ENCODE data around the gene PITX3. TPM values are rescaled to one million over a fixed set of nuclear protein-coding genes. Genes with fewer than 3 reads are reported as not detected.

The PITX3 gene
- polyA plus RNA-seq, 3 donors, result not detected

DNA sequence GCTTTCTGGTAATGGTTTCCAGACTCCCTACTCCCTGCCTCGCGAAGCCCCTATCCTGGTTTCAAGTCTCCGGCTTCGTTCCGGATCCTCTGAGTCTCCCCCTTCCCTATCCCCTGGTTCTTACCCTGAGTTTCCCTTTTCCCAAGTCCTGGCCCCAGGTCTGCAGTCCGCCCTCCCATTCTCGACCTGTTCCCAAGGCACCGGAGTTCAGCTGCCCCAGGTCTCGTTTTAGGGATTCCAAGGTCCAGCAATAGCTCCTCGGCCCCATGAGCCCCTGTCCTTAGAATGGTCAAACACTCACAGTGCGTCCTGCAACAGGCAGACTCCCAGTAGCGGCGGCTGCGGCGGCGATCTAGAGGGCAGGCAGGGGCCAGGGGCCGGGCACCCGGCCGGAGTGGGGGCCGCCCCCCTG, 274 bp downstream of the PITX3 start:
- Histone ChIP-seq H3K9me3 (replicated peaks in 1 of 2; ENCODE audit: control insufficient read depth in 1 of 2, insufficient read depth in 1 of 2, low read length in 2 of 2) (peaks cover 0 to 18% of the 10 kb centered on the region in 2 donors), H3K27me3 (ENCODE audit: control insufficient read depth in 2 of 2, insufficient read depth in 2 of 2, low read length in 2 of 2) (peaks cover 37 to 61% of the 10 kb centered on the region in 2 donors), H2AFZ (ENCODE audit: insufficient read depth, low read depth, low read length, poor library complexity, severe bottlenecking) (peak overlapping the region; percentile 44), H3K9ac (ENCODE audit: insufficient read depth, low read length, poor library complexity, severe bottlenecking) (no peak overlapping the region), H3K27ac (ENCODE audit: low read depth in 1 of 2, low read length in 2 of 2) (no peak overlapping the region), H3K4me3 (replicated peaks in 1 of 3; ENCODE audit: low read depth in 2 of 3, low read length in 3 of 3) (peak overlapping the region in 1 of 3 experiments; percentile 74), H3K79me2 (ENCODE audit: insufficient read depth, low read length) (peaks cover 7% of the 10 kb centered on the region), H3K36me3 (replicated peaks in 1 of 2; ENCODE audit: control insufficient read depth in 1 of 2, insufficient read depth in 2 of 2, low read length in 2 of 2) (no peaks in the 10 kb centered on the region), H3K4me2 (replicated peaks; ENCODE audit: extremely low read depth, low read length, poor library complexity, severe bottlenecking) (peak overlapping the region; percentile 90), H4K20me1 (ENCODE audit: insufficient read depth, low read length) (peaks cover 6% of the 10 kb centered on the region), H3K4me1 (ENCODE audit: control insufficient read depth in 1 of 2, insufficient read depth in 2 of 2, low read length in 2 of 2) (peaks cover 25 to 33% of the 10 kb centered on the region in 2 donors)
- peaks cover 53 to 66% (median 55%) of the 10 kb centered on the region in 3 donors for H3K27me3 Mint-ChIP-seq (ENCODE audit: low read depth in 3 of 3)
- peaks cover 4 to 7% of the 10 kb centered on the region in 2 donors for H3K36me3 Mint-ChIP-seq
- no peak for DNase-seq
- peak overlapping the region; percentile 71 to 86 for H3K4me3 Mint-ChIP-seq
- no peak overlapping the region for H3K27ac Mint-ChIP-seq
- intact Hi-C loops (cut with micrococcal nuclease), result no loop called here
- no peak for TF ChIP-seq CTCF (IDR thresholded peaks at IDR 0.05)
- WGBS (ENCODE audit: insufficient coverage), result 2% methylated on average over 20 of the region's 20 CpGs
- H3K4me1 Mint-ChIP-seq, result peaks cover 27% of the 10 kb centered on the region
- peaks cover 0 to 16% (median 12%) of the 10 kb centered on the region in 7 donors for H3K9me3 Mint-ChIP-seq

- Histone ChIP-seq H4K20me1 (ENCODE audit: insufficient read depth, low read length) (peaks cover 1% of the 10 kb centered on the region), H3K79me2 (ENCODE audit: insufficient read depth, low read length) (peaks cover 2% of the 10 kb centered on the region), H3K4me3 (replicated peaks in 1 of 3; ENCODE audit: low read depth in 2 of 3, low read length in 3 of 3) (peak overlapping the region in 1 of 3 experiments; percentile 74), H3K27me3 (ENCODE audit: control insufficient read depth in 2 of 2, insufficient read depth in 2 of 2, low read length in 2 of 2) (peaks cover 37 to 66% of the 10 kb centered on the region in 2 donors), H3K36me3 (replicated peaks in 1 of 2; ENCODE audit: control insufficient read depth in 1 of 2, insufficient read depth in 2 of 2, low read length in 2 of 2) (no peaks in the 10 kb centered on the region), H3K27ac (ENCODE audit: low read depth in 1 of 2, low read length in 2 of 2) (no peak overlapping the region), H3K4me2 (replicated peaks; ENCODE audit: extremely low read depth, low read length, poor library complexity, severe bottlenecking) (peak overlapping the region; percentile 90), H3K9me3 (replicated peaks in 1 of 2; ENCODE audit: control insufficient read depth in 1 of 2, insufficient read depth in 1 of 2, low read length in 2 of 2) (peaks cover 0 to 18% of the 10 kb centered on the region in 2 donors), H3K4me1 (ENCODE audit: control insufficient read depth in 1 of 2, insufficient read depth in 2 of 2, low read length in 2 of 2) (peaks cover 23 to 29% of the 10 kb centered on the region in 2 donors), H3K9ac (ENCODE audit: insufficient read depth, low read length, poor library complexity, severe bottlenecking) (no peak overlapping the region), H2AFZ (ENCODE audit: insufficient read depth, low read depth, low read length, poor library complexity, severe bottlenecking) (peak overlapping the region; percentile 44)
- H3K4me3 Mint-ChIP-seq, result peak overlapping the region; percentile 71 to 87
- intact Hi-C loops (cut with micrococcal nuclease), result no loop called here
- H3K4me1 Mint-ChIP-seq, result peaks cover 26% of the 10 kb centered on the region
- no peak for DNase-seq
- 19% methylated on average over 38 of the region's 39 CpGs for WGBS (ENCODE audit: insufficient coverage)
- peaks cover 4 to 7% of the 10 kb centered on the region in 2 donors for H3K36me3 Mint-ChIP-seq
- H3K27ac Mint-ChIP-seq, result no peak overlapping the region
- peaks cover 58 to 70% (median 60%) of the 10 kb centered on the region in 3 donors for H3K27me3 Mint-ChIP-seq (ENCODE audit: low read depth in 3 of 3)
- TF ChIP-seq CTCF (IDR thresholded peaks at IDR 0.05), result no peak
- H3K9me3 Mint-ChIP-seq, result peaks cover 0 to 18% (median 12%) of the 10 kb centered on the region in 7 donors
Measured at GRCh38 chr10:102240467-102241031, 763 bp downstream of the PITX3 start.

Data from CD14-positive monocyte (primary cell).